ENCODE measurements around the gene NME2.
A peak's percentile ranks its signal among the peaks of the same experiment; 100 is the strongest.
"Not testable (repeated sequence)": the region's sequence is repeated elsewhere in the genome, so short reads cannot be mapped to it uniquely, and the experiment has no call there.

NME2 gene

GRCh38 chr17:51166198-51166986 lies at the start of gene NME2:
TSS of gene NME2 (plus strand) at chr17:51166411. CDS start at chr17:51166831, 420 bp downstream.
- Mint-ChIP-seq H3K4me3 (peak within 1 kb of the TSS; percentile 90 to 94), H3K9me3 (no peaks in the 10 kb centered on the region), H3K27me3 (no peaks in the 10 kb centered on the region), H3K27ac (peak within 1 kb of the TSS; percentile 96 to 98), H3K4me1 (peaks cover 43% of the 10 kb centered on the region)
- peak; percentile 84 for ATAC-seq
- peak; percentile 71 for DNase-seq

- H3K4me1 Mint-ChIP-seq: peaks cover 60% of the 10 kb centered on the region
- no peak for DNase-seq
- no peaks in the 10 kb centered on the region for H3K27me3 Mint-ChIP-seq
- peak overlapping the region; percentile 93 to 99 for H3K4me3 Mint-ChIP-seq
- no peak overlapping the region for H3K27ac Mint-ChIP-seq
- no peaks in the 10 kb centered on the region for H3K9me3 Mint-ChIP-seq
- ATAC-seq: no peak
Measured at GRCh38 chr17:51118330-51119195, 47.6 kb upstream of the NME2 start.

- peak overlapping the region; percentile 93 to 99 for H3K4me3 Mint-ChIP-seq
- H3K9me3 Mint-ChIP-seq: no peaks in the 10 kb centered on the region
- H3K4me1 Mint-ChIP-seq: peaks cover 60% of the 10 kb centered on the region
- peak overlapping the region; percentile 98 for H3K27ac Mint-ChIP-seq
- DNase-seq (peak; percentile 40 to 52), ATAC-seq (peak; percentile 39)
- no peaks in the 10 kb centered on the region for H3K27me3 Mint-ChIP-seq
Measured at GRCh38 chr17:51119415-51120356, 46.5 kb upstream of the NME2 start.

GRCh38 chr17:51120357-51120738 lies 45.9 kb upstream of the NME2 start:
- DNase-seq: no peak
- no peaks in the 10 kb centered on the region for H3K27me3 Mint-ChIP-seq
- peak; percentile 79 for ATAC-seq
- no peaks in the 10 kb centered on the region for H3K9me3 Mint-ChIP-seq
- peak overlapping the region; percentile 93 to 99 for H3K4me3 Mint-ChIP-seq
- peaks cover 56% of the 10 kb centered on the region for H3K4me1 Mint-ChIP-seq
- H3K27ac Mint-ChIP-seq: peak overlapping the region; percentile 98

- Mint-ChIP-seq H3K27ac (peak within 1 kb of the TSS; percentile 98), H3K4me3 (peak within 1 kb of the TSS; percentile 93 to 99), H3K27me3 (no peaks in the 10 kb centered on the region), H3K9me3 (no peaks in the 10 kb centered on the region), H3K4me1 (peaks cover 53% of the 10 kb centered on the region)
- peak; percentile 86 for ATAC-seq
- DNase-seq: peak; percentile 89 to 92
Measured at GRCh38 chr17:51120739-51121619, 45.2 kb upstream of the NME2 start, which contains the start of gene SPAG9. TSS of gene SPAG9 (minus strand) at chr17:51120868. CDS start at chr17:51120656, 212 bp downstream.

GRCh38 chr17:51121620-51122472 lies 44.4 kb upstream of the NME2 start:
- H3K9me3 Mint-ChIP-seq: no peaks in the 10 kb centered on the region
- ATAC-seq (peak; percentile 41), DNase-seq (peak; percentile 41 to 79)
- H3K27ac Mint-ChIP-seq: peak overlapping the region; percentile 98
- peak overlapping the region; percentile 88 to 96 for H3K4me3 Mint-ChIP-seq
- peaks cover 44% of the 10 kb centered on the region for H3K4me1 Mint-ChIP-seq
- no peaks in the 10 kb centered on the region for H3K27me3 Mint-ChIP-seq

- H3K27ac Mint-ChIP-seq: peak overlapping the region in 1 of 2 donors; percentile 59
- H3K4me1 Mint-ChIP-seq: peaks cover 37% of the 10 kb centered on the region
- H3K27me3 Mint-ChIP-seq, H3K9me3 Mint-ChIP-seq, ATAC-seq, DNase-seq: not testable (repeated sequence)
- H3K4me3 Mint-ChIP-seq: peak overlapping the region in 1 of 2 donors; percentile 88
Measured at GRCh38 chr17:51122473-51123115, 43.6 kb upstream of the NME2 start.

GRCh38 chr17:51124640-51125503 lies 41.3 kb upstream of the NME2 start:
- no peaks in the 10 kb centered on the region for H3K27me3 Mint-ChIP-seq
- H3K4me3 Mint-ChIP-seq: no peak overlapping the region
- H3K4me1 Mint-ChIP-seq: peaks cover 23% of the 10 kb centered on the region
- DNase-seq: no peak
- no peaks in the 10 kb centered on the region for H3K9me3 Mint-ChIP-seq
- no peak for ATAC-seq
- H3K27ac Mint-ChIP-seq: no peak overlapping the region

- DNase-seq: peak in 1 of 2 donors; percentile 27
- Mint-ChIP-seq H3K27me3 (no peaks in the 10 kb centered on the region), H3K4me3 (no peak overlapping the region)
Measured at GRCh38 chr17:51128076-51128475, 38.1 kb upstream of the NME2 start.

GRCh38 chr17:51132964-51133319 lies 33.3 kb upstream of the NME2 start:
- no peak for DNase-seq
- no peaks in the 10 kb centered on the region for H3K27me3 Mint-ChIP-seq
- H3K4me3 Mint-ChIP-seq: no peak overlapping the region
- ATAC-seq: no peak
- peaks cover 19% of the 10 kb centered on the region for H3K4me1 Mint-ChIP-seq
- no peaks in the 10 kb centered on the region for H3K9me3 Mint-ChIP-seq
- H3K27ac Mint-ChIP-seq: peak overlapping the region in 1 of 2 donors; percentile 55

More at GRCh38 chr17:51128076-51128475, 38.1 kb upstream of the NME2 start:
- no peak for ATAC-seq
- peaks cover 17% of the 10 kb centered on the region for H3K4me1 Mint-ChIP-seq
- no peak overlapping the region for H3K27ac Mint-ChIP-seq
- no peaks in the 10 kb centered on the region for H3K9me3 Mint-ChIP-seq

GRCh38 chr17:51133365-51133764 lies 32.8 kb upstream of the NME2 start:
- ATAC-seq (no peak), DNase-seq (no peak)
- Mint-ChIP-seq H3K4me1 (peaks cover 18% of the 10 kb centered on the region), H3K27me3 (no peaks in the 10 kb centered on the region), H3K9me3 (no peaks in the 10 kb centered on the region), H3K4me3 (no peak overlapping the region), H3K27ac (peak overlapping the region in 1 of 2 donors; percentile 55)

- Mint-ChIP-seq H3K27me3 (no peaks in the 10 kb centered on the region), H3K4me3 (no peak overlapping the region), H3K4me1 (peaks cover 18% of the 10 kb centered on the region), H3K9me3 (no peaks in the 10 kb centered on the region), H3K27ac (no peak overlapping the region)
- DNase-seq: no peak
- ATAC-seq: no peak
Measured at GRCh38 chr17:51135956-51136355, 30.3 kb upstream of the NME2 start.

Data from stimulated activated naive CD8-positive, alpha-beta T cell treated with anti-CD3 and anti-CD28 coated beads, Interleukin-15, amount 100 ng/mL, for 72 hours (primary cell).